Raji (cell line): ENCODE results near the gene METTL26.

Source experiments
- POLR2A ChIP-seq: IDR thresholded peaks from 2 replicates; pipeline ENCODE4 v1.6.1; 2011; ENCODE audit warnings: low read depth, low read length, control low read depth; ENCODE audit not compliant: insufficient read depth

Gene METTL26

DNA sequence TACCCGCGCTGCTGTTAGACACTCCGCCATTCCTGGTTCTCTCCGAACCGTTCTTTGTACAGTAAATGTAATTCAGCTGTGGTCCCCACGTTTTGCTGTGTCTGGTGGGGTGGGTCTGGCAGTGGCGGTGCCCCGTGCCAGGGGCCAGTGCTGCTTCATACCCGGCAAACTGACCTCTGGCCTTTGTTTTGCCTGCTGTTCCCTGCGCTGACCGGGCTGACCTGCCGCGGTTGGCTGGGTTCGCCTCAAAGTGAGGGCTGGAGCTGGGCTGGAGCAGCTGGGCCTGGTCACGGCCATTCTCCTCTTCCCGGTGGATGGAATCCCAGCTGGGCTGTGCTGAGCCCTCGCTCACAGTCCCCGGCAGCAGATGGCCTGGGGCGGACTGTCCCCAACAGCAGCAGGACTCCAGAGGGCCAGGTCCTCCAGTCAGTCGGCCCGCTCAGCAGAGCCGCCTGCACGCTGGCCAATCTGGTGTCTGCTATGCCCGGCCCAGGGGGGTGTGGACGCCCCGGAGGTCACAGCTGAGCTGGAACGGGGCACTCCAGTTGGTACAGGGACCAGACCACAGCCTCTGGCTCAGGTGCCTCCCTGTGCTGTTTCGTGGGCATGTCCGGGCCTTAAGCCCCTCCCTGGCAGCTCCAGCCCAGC lies 6.8 kb downstream of the METTL26 start:
- TF ChIP-seq POLR2A: no peak

DNA sequence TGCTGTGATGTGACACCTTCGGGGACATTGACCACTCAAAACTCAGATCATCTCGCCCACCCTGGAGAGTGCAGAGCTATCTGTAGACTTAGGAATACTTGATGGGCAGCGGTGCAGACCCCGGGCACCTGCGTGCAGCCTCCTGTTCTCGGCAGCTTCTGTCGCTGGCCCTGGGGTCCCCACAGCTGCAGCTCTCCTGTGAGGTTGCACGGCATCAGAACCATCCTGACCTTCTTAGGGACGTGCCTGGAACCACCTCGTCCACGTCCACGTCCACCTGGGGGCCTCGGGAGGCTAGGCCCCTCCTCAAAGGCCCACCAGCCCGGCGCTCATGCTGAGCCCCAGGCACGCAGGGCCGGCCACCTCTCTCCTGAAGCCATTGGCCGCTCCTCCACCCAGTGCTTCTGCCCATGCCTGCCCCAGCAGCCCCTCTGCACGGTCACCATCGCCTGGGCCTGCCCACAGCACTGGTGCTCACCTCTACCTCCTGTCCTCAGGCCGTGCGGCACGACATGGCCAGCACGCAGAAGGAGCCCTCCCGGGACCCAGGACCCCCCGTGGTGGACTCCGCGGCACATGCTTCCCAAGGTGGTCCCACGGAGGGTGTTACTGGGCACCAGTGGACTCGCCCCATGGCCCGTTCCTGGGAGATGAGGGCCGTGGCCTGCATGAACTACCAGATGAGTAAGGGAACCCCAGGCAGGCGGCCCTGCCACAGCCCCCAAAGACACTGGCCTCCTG lies 7.6 kb downstream of the METTL26 start:
- no peak for TF ChIP-seq POLR2A

- no peak for TF ChIP-seq POLR2A
Observed at GRCh38 chr16:627454-628239, 8.5 kb downstream of the METTL26 start.

GRCh38 chr16:626787-627453 lies 9.2 kb downstream of the METTL26 start:
- TF ChIP-seq POLR2A: no peak

GRCh38 chr16:625977-626765 lies 9.9 kb downstream of the METTL26 start:
- TF ChIP-seq POLR2A: no peak

DNA sequence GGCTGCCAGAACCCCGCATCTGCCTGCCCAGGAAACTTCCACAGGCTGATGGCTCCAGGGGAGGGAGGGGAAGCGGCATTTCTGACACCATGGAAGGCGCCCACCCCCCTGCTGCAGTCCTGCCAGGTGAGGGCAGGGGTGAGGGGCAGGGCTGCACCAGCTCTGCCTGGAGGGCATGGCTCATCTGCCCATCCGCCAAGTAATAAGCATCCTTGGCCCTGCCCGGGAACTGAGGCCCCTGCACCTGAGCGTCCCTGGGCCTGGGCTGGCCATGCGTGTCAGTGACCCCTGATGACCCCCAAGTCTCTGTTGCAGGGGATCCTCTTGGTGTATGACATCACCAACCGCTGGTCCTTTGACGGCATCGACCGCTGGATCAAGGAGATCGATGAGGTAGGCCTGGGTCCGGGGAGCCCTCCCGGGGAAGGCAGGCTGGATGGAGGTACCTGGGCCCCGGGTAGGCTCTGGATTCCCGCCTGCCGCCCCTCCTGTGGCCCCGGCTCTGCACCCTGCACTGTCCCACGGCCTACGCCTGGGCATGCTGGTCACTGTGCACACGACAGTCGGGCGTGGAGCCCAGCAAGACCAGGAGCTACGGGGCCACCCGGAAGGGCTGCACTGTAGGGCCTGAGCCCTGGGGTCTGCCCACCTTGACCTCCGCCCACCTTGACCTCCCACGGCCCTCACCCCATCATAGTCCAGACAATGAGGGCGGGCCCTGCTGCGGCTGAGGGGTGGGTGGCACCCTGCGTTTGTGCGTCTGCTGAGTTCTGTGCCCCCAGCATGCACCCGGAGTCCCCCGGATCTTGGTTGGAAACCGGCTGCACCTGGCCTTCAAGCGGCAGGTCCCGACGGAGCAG lies 10.8 kb downstream of the METTL26 start:
- no peak for TF ChIP-seq POLR2A

GRCh38 chr16:624526-625070 lies 11.5 kb downstream of the METTL26 start:
- no peak for TF ChIP-seq POLR2A

GRCh38 chr16:622920-623280 lies 13.2 kb downstream of the METTL26 start:
- no peak for TF ChIP-seq POLR2A

GRCh38 chr16:621526-622105 lies 14.5 kb downstream of the METTL26 start:
- TF ChIP-seq POLR2A: no peak

DNA sequence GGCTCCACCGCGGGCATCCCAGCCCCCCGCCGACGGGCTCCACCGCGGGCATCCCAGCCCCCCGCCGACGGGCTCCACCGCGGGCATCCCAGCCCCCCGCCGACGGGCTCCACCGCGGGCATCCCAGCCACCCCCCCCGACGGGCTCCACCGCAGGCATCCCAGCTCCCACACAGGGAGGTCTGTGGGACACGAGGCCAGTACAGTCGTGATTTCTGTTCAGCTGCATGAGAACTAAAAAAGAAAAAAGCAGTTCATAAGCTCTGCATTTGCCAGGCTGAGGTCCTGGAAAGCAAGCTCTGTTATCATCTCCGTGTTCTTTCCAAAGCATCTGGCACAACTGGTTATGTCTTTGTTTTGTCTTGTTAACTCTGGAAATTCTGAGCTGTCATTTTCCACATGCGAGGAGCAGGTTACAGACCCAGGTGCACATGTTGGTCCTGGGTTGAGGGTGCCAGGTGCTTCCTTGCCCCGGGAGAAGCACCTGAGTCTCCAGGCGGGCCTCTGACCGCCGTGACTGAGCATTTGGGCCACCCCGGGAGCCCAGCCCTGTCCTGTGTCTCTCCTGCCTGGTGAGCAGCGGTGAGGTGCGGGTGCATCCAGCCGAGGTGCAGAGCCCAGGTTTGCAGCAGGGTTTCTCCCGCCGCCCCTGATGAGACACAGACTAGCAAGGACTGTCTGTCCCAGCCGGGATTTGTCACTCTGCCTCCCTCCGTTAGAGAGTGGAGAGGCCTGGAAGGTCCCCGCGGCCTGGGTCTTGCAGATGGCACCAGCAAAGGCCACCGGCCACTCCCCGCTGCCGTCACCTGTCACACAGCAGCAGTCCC lies 15.2 kb downstream of the METTL26 start:
- TF ChIP-seq POLR2A: no peak

DNA sequence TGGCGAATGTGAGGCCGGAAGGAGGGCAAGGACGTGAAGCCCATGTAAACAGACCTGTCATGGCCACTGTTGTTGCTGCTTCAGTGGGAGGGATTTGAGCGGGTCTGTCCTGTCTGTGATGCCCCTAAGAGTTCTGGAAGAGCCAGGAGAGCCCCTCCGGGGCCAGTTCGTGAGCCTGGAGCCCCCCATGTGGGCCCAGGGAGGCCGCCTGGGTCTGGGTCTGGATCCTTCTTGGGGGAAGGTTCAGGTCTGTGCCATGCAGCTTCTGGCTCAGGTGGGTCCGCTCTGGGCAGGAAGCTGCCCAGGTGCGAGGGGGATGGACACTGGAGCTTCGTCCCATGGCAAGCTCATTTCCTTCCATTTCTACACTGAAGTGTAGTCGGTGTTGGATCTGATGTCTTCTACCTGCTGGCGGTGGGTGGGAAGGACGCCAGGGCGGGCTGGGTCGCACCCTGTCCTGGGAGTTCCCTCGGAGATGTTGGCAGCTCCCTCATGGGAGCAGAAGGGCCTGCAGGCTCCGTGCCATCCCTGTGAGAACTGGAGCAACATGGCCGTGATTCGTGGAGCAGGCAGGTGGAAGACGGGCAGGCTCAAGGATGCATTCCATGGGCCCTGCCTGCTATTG lies 16.5 kb downstream of the METTL26 start:
- no peak for TF ChIP-seq POLR2A

DNA sequence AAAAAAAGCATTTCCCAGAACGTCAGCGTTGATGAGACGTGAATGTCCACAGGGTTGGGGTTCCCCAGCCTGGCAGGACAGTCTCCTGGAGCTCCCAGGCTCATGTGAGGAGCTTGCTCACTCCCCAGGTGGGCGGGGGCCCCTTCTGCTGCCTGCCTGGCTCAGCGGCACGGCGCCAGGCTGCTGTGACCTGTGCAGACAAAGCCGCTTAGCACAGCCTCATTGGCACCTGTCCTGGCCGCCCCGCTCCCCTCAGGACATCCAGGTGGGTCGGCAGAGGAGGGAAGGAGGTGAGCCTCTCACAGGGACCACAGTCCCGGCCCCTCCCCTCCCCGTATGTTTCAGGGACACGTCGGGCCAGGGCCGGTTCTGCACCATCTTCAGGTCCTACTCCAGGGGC lies 18.2 kb downstream of the METTL26 start:
- no peak for TF ChIP-seq POLR2A
